Measurements from ENCODE around the gene TTC23L. TPM values are rescaled to one million over a fixed set of nuclear protein-coding genes. Genes with fewer than 3 reads are reported as not detected.

Gene TTC23L
- polyA plus RNA-seq, 1 donor: 1.1 TPM

DNA sequence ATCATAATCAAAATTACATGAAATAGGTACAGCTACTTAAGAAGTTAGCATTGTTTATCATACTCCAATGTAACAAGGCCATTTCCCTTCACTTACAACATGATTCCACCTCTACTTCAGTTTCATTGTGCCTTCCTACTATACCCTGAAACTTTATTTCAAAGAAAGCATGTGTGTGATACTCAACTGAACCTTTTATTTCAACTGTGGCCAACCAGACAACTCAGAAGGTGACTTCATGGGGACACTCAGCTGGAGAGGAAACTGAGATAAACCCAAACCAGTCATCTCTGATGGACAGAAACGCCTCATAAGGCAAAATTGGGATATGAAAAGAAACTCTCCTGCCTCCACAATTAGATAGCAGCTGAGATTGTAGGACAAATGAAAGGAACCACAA, 5.9 kb upstream of the TTC23L start:
- Histone ChIP-seq H3K36me3 (ENCODE audit: control insufficient read depth, insufficient read depth, low read length) (peaks cover 14% of the 10 kb centered on the region), H3K27me3 (ENCODE audit: control insufficient read depth, insufficient read depth, low read length) (no peaks in the 10 kb centered on the region), H3K9me3 (ENCODE audit: control insufficient read depth, low read depth, low read length) (no peaks in the 10 kb centered on the region), H3K4me1 (ENCODE audit: control insufficient read depth, insufficient read depth, low read length) (no peaks in the 10 kb centered on the region), H3K4me3 (ENCODE audit: low read length) (no peak overlapping the region), H3K27ac (ENCODE audit: low read length) (no peak overlapping the region)
- WGBS (ENCODE audit: insufficient coverage, low lambda C conversion rate): no CpG with 5 or more reads among the region's 1 CpG
- DNase-seq: no peak

- WGBS (ENCODE audit: insufficient coverage, low lambda C conversion rate): 20% methylated on average over 1 of the region's 9 CpGs
- H3K4me1 ChIP-seq (ENCODE audit: control insufficient read depth, insufficient read depth, low read length): no peaks in the 10 kb centered on the region
- DNase-seq: no peak
- H3K27me3 ChIP-seq (ENCODE audit: control insufficient read depth, insufficient read depth, low read length): no peaks in the 10 kb centered on the region
- peaks cover 14% of the 10 kb centered on the region for H3K36me3 ChIP-seq (ENCODE audit: control insufficient read depth, insufficient read depth, low read length)
- H3K27ac ChIP-seq (ENCODE audit: low read length): no peak overlapping the region
- no peaks in the 10 kb centered on the region for H3K9me3 ChIP-seq (ENCODE audit: control insufficient read depth, low read depth, low read length)
- no peak overlapping the region for H3K4me3 ChIP-seq (ENCODE audit: low read length)
Measured at GRCh38 chr5:34833976-34834793, 4.8 kb upstream of the TTC23L start.

GRCh38 chr5:34834794-34835089, 4.2 kb upstream of the TTC23L start:
- Histone ChIP-seq H3K4me3 (ENCODE audit: low read length) (no peak overlapping the region), H3K27ac (ENCODE audit: low read length) (no peak overlapping the region), H3K4me1 (ENCODE audit: control insufficient read depth, insufficient read depth, low read length) (no peaks in the 10 kb centered on the region), H3K9me3 (ENCODE audit: control insufficient read depth, low read depth, low read length) (no peaks in the 10 kb centered on the region), H3K36me3 (ENCODE audit: control insufficient read depth, insufficient read depth, low read length) (peaks cover 12% of the 10 kb centered on the region), H3K27me3 (ENCODE audit: control insufficient read depth, insufficient read depth, low read length) (no peaks in the 10 kb centered on the region)
- no CpG with 5 or more reads among the region's 1 CpG for WGBS (ENCODE audit: insufficient coverage, low lambda C conversion rate)
- DNase-seq: no peak

GRCh38 chr5:34835664-34836063, 3.3 kb upstream of the TTC23L start:
- H3K4me1 ChIP-seq (ENCODE audit: control insufficient read depth, insufficient read depth, low read length): no peaks in the 10 kb centered on the region
- H3K9me3 ChIP-seq (ENCODE audit: control insufficient read depth, low read depth, low read length): no peaks in the 10 kb centered on the region
- H3K36me3 ChIP-seq (ENCODE audit: control insufficient read depth, insufficient read depth, low read length): peaks cover 3% of the 10 kb centered on the region
- no peaks in the 10 kb centered on the region for H3K27me3 ChIP-seq (ENCODE audit: control insufficient read depth, insufficient read depth, low read length)
- no peak for DNase-seq
- H3K27ac ChIP-seq (ENCODE audit: low read length): no peak overlapping the region
- no peak overlapping the region for H3K4me3 ChIP-seq (ENCODE audit: low read length)
- WGBS (ENCODE audit: insufficient coverage, low lambda C conversion rate): 80% methylated on average over 1 of the region's 3 CpGs

DNA sequence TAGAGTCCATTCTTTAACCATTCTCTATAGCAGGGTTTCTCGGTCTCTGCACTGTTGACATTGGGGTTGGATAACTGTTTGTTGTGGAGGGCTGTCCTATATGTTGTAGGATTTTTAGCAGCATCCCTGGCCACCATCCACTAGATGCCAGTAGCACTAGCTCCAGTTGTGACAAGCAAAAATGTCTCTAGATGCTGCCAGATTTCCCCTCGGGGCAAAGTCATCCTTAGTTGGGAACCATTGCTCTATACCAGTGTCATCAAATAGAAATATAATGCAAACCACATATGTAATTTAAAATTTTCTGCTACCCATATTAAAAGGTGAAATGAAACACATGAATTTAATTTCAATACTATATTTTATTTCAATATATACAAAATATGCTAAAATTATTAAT, 2.9 kb downstream of the TTC23L start:
- WGBS (ENCODE audit: insufficient coverage, low lambda C conversion rate): no CpG with 5 or more reads among the region's 2 CpGs
- no peak for DNase-seq

GRCh38 chr5:34842554-34842953, 3.6 kb downstream of the TTC23L start:
- Histone ChIP-seq H3K4me1 (ENCODE audit: control insufficient read depth, insufficient read depth, low read length) (peaks cover 3% of the 10 kb centered on the region), H3K27me3 (ENCODE audit: control insufficient read depth, insufficient read depth, low read length) (no peaks in the 10 kb centered on the region), H3K36me3 (ENCODE audit: control insufficient read depth, insufficient read depth, low read length) (no peaks in the 10 kb centered on the region), H3K4me3 (ENCODE audit: low read length) (no peak overlapping the region), H3K27ac (ENCODE audit: low read length) (no peak overlapping the region), H3K9me3 (ENCODE audit: control insufficient read depth, low read depth, low read length) (no peaks in the 10 kb centered on the region)
- DNase-seq: no peak
- WGBS (ENCODE audit: insufficient coverage, low lambda C conversion rate): no CpG with 5 or more reads among the region's 7 CpGs

More for the DNA sequence above, 2.9 kb downstream of the TTC23L start:
- no peak overlapping the region for H3K4me3 ChIP-seq (ENCODE audit: low read length)
- H3K4me1 ChIP-seq (ENCODE audit: control insufficient read depth, insufficient read depth, low read length): peaks cover 3% of the 10 kb centered on the region
- H3K9me3 ChIP-seq (ENCODE audit: control insufficient read depth, low read depth, low read length): no peaks in the 10 kb centered on the region
- H3K36me3 ChIP-seq (ENCODE audit: control insufficient read depth, insufficient read depth, low read length): no peaks in the 10 kb centered on the region
- no peaks in the 10 kb centered on the region for H3K27me3 ChIP-seq (ENCODE audit: control insufficient read depth, insufficient read depth, low read length)
- H3K27ac ChIP-seq (ENCODE audit: low read length): no peak overlapping the region

GRCh38 chr5:34843497-34843896, 4.5 kb downstream of the TTC23L start:
- H3K27ac ChIP-seq (ENCODE audit: low read length): no peak overlapping the region
- DNase-seq: no peak
- H3K9me3 ChIP-seq (ENCODE audit: control insufficient read depth, low read depth, low read length): peaks cover 2% of the 10 kb centered on the region
- H3K4me3 ChIP-seq (ENCODE audit: low read length): no peak overlapping the region
- no peaks in the 10 kb centered on the region for H3K36me3 ChIP-seq (ENCODE audit: control insufficient read depth, insufficient read depth, low read length)
- 100% methylated on average over 1 of the region's 2 CpGs for WGBS (ENCODE audit: insufficient coverage, low lambda C conversion rate)
- no peaks in the 10 kb centered on the region for H3K27me3 ChIP-seq (ENCODE audit: control insufficient read depth, insufficient read depth, low read length)
- peaks cover 3% of the 10 kb centered on the region for H3K4me1 ChIP-seq (ENCODE audit: control insufficient read depth, insufficient read depth, low read length)

GRCh38 chr5:34844106-34844505, 5.1 kb downstream of the TTC23L start:
- Histone ChIP-seq H3K4me1 (ENCODE audit: control insufficient read depth, insufficient read depth, low read length) (peaks cover 3% of the 10 kb centered on the region), H3K9me3 (ENCODE audit: control insufficient read depth, low read depth, low read length) (peaks cover 4% of the 10 kb centered on the region), H3K27me3 (ENCODE audit: control insufficient read depth, insufficient read depth, low read length) (no peaks in the 10 kb centered on the region), H3K27ac (ENCODE audit: low read length) (no peak overlapping the region), H3K4me3 (ENCODE audit: low read length) (no peak overlapping the region), H3K36me3 (ENCODE audit: control insufficient read depth, insufficient read depth, low read length) (no peaks in the 10 kb centered on the region)
- DNase-seq: no peak
- WGBS (ENCODE audit: insufficient coverage, low lambda C conversion rate): no CpG with 5 or more reads among the region's 3 CpGs

GRCh38 chr5:34844999-34845398, 6.0 kb downstream of the TTC23L start:
- Histone ChIP-seq H3K4me1 (ENCODE audit: control insufficient read depth, insufficient read depth, low read length) (peaks cover 3% of the 10 kb centered on the region), H3K4me3 (ENCODE audit: low read length) (no peak overlapping the region), H3K36me3 (ENCODE audit: control insufficient read depth, insufficient read depth, low read length) (no peaks in the 10 kb centered on the region), H3K27ac (ENCODE audit: low read length) (no peak overlapping the region), H3K9me3 (ENCODE audit: control insufficient read depth, low read depth, low read length) (peaks cover 4% of the 10 kb centered on the region), H3K27me3 (ENCODE audit: control insufficient read depth, insufficient read depth, low read length) (no peaks in the 10 kb centered on the region)
- DNase-seq: no peak
- WGBS (ENCODE audit: insufficient coverage, low lambda C conversion rate): 60% methylated on average over 1 of the region's 4 CpGs

- Histone ChIP-seq H3K36me3 (ENCODE audit: control insufficient read depth, insufficient read depth, low read length) (no peaks in the 10 kb centered on the region), H3K27me3 (ENCODE audit: control insufficient read depth, insufficient read depth, low read length) (no peaks in the 10 kb centered on the region), H3K9me3 (ENCODE audit: control insufficient read depth, low read depth, low read length) (peaks cover 4% of the 10 kb centered on the region), H3K4me3 (ENCODE audit: low read length) (no peak overlapping the region), H3K27ac (ENCODE audit: low read length) (no peak overlapping the region), H3K4me1 (ENCODE audit: control insufficient read depth, insufficient read depth, low read length) (peaks cover 3% of the 10 kb centered on the region)
- no peak for DNase-seq
Measured at GRCh38 chr5:34847056-34847455, 8.1 kb downstream of the TTC23L start.

- Histone ChIP-seq H3K4me3 (ENCODE audit: low read length) (no peak overlapping the region), H3K4me1 (ENCODE audit: control insufficient read depth, insufficient read depth, low read length) (peaks cover 3% of the 10 kb centered on the region), H3K27ac (ENCODE audit: low read length) (no peak overlapping the region), H3K9me3 (ENCODE audit: control insufficient read depth, low read depth, low read length) (peaks cover 4% of the 10 kb centered on the region), H3K36me3 (ENCODE audit: control insufficient read depth, insufficient read depth, low read length) (no peaks in the 10 kb centered on the region), H3K27me3 (ENCODE audit: control insufficient read depth, insufficient read depth, low read length) (no peaks in the 10 kb centered on the region)
- DNase-seq: no peak
- 86% methylated on average over 1 of the region's 4 CpGs for whole genome bisulfite sequencing (ENCODE audit: insufficient coverage, low lambda C conversion rate)
Measured at GRCh38 chr5:34847552-34847951, 8.6 kb downstream of the TTC23L start.

Data from large intestine (tissue), 3 donors.